Immature natural killer cell (primary cell): ENCODE measurements around the gene IQSEC3. TPM values are rescaled to one million over a fixed set of nuclear protein-coding genes. Genes with fewer than 3 reads are reported as not detected.
"Not testable (repeated sequence)": the region's sequence is repeated elsewhere in the genome, so short reads cannot be mapped to it uniquely, and the experiment has no call there.

Experiments
- DNase-seq, 3 donors: peaks; one replicate each; pipeline ENCODE4 v3.0.0; 2022; ENCODE audit warnings: mixed read lengths in 1 of 3
- H3K27ac Mint-ChIP-seq, 6 donors: one replicate each; pipeline ENCODE4 v1.8.0; 2020; ENCODE audit warnings: mixed read lengths in 6 of 6, mild to moderate bottlenecking in 5 of 6, inconsistent platforms in 4 of 6, moderate library complexity in 3 of 6
- H3K27me3 Mint-ChIP-seq, 3 donors: one replicate each; pipeline ENCODE4 v1.8.0; 2020 to 2021; ENCODE audit warnings: low read depth in 3 of 3, mild to moderate bottlenecking in 3 of 3, mixed read lengths in 3 of 3, moderate library complexity in 3 of 3, inconsistent platforms in 1 of 3
- H3K36me3 Mint-ChIP-seq, 3 donors: one replicate each; pipeline ENCODE4 v1.8.0; 2020; ENCODE audit warnings: mixed read lengths in 3 of 3, inconsistent platforms in 2 of 3, mild to moderate bottlenecking in 2 of 3
- H3K4me1 Mint-ChIP-seq, 2 donors: one replicate each; pipeline ENCODE4 v1.8.0; 2020; ENCODE audit warnings: inconsistent platforms in 2 of 2, mild to moderate bottlenecking in 2 of 2, mixed read lengths in 2 of 2, moderate library complexity in 1 of 2
- H3K4me3 Mint-ChIP-seq, 5 donors: one replicate each; pipeline ENCODE4 v1.8.0; 2020; ENCODE audit warnings: mild to moderate bottlenecking in 5 of 5, mixed read lengths in 5 of 5, inconsistent platforms in 3 of 5, moderate library complexity in 3 of 5
- H3K9me3 Mint-ChIP-seq, 6 donors: one replicate each; pipeline ENCODE4 v1.8.0; 2020; ENCODE audit warnings: mild to moderate bottlenecking in 6 of 6, mixed read lengths in 6 of 6, inconsistent platforms in 4 of 6, moderate library complexity in 3 of 6
- polyA plus RNA-seq, 3 donors: library from polyadenylated mRNA; unstranded; fragments of 300-500 nt; fragmentation: Illumina TruSeq; gene quantifications; one replicate each; pipeline ENCODE4 v1.2.3, GENCODE V29; 2021

IQSEC3 gene
- polyA plus RNA-seq, 3 donors from 2014 or later: 0.07 TPM; not detected in 2

DNA sequence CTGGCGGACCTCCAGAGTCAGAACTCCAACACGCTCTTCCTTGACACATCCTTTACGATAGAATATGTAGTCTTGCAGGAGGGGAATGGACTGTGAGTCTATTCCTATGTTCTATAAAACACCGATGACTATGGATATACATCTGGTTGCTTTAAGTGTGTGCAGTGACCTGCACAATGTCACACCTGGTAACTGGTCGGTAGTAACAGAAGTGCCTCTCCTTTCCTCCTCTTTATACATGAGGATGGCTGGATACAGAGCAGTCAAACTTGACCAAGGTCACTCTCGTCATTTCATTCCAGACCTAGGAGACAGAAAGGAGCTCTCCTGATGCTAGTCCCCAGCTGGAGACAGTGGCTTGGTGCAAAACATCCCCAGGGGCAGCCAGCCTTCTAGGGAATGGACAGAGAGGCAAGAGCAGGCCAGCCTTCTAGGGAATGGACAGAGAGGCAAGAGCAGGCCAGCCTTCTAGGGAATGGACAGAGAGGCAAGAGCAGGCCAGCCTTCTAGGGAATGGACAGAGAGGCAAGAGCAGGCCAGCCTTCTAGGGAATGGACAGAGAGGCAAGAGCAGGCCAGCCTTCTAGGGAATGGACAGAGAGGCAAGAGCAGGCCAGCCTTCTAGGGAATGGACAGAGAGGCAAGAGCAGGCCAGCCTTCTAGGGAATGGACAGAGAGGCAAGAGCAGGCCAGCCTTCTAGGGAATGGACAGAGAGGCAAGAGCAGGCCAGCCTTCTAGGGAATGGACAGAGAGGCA lies 21.2 kb upstream of the IQSEC3 start:
- peaks cover 0 to 11% (median 11%) of the 10 kb centered on the region in 3 donors for H3K27me3 Mint-ChIP-seq
- not testable (repeated sequence) for H3K9me3 Mint-ChIP-seq, H3K4me1 Mint-ChIP-seq, H3K36me3 Mint-ChIP-seq, DNase-seq, H3K4me3 Mint-ChIP-seq, H3K27ac Mint-ChIP-seq

DNA sequence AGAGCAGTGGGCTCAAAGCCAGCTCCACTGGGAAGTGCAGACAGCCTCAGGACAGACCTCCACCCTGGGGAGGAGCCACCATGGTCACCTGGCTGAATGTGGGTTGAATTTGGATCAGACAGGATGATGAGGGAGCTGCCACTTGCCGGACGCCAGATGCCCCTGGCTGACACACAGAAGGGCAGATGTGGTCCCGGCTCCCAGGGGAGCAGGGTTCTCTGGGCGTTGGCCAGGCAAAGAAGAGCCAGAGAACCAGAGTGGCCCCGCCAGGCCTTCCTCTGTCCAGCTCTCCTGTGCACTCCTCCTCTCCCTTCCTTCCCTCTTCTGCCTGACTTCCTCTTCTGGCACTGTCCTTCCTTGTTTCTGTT lies 20.6 kb upstream of the IQSEC3 start:
- H3K36me3 Mint-ChIP-seq, H3K27ac Mint-ChIP-seq, H3K9me3 Mint-ChIP-seq, DNase-seq, H3K4me1 Mint-ChIP-seq, H3K4me3 Mint-ChIP-seq: not testable (repeated sequence)
- H3K27me3 Mint-ChIP-seq: peaks cover 2 to 13% (median 13%) of the 10 kb centered on the region in 3 donors

DNA sequence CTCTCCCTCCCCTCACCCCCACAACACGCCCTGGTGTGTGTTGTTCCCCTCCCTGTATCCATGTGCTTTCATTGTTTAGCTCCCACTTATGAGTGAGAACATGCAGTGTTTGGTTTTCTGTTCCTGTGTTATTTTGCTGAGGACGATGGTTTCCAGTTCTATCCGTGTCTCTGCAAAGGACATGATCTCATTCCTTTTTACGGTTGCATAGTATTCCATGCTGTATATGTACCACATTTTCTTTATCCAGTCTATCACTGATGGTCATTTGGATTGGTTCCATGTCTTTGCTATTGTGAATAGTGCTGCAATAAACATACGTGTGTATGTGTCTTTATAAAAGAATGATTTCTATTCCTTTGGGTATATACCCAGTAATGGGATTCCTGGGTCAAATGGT lies 20.0 kb upstream of the IQSEC3 start:
- not testable (repeated sequence) for H3K9me3 Mint-ChIP-seq, DNase-seq, H3K27ac Mint-ChIP-seq, H3K36me3 Mint-ChIP-seq, H3K4me1 Mint-ChIP-seq, H3K4me3 Mint-ChIP-seq
- H3K27me3 Mint-ChIP-seq: peaks cover 2 to 13% (median 13%) of the 10 kb centered on the region in 3 donors

DNA sequence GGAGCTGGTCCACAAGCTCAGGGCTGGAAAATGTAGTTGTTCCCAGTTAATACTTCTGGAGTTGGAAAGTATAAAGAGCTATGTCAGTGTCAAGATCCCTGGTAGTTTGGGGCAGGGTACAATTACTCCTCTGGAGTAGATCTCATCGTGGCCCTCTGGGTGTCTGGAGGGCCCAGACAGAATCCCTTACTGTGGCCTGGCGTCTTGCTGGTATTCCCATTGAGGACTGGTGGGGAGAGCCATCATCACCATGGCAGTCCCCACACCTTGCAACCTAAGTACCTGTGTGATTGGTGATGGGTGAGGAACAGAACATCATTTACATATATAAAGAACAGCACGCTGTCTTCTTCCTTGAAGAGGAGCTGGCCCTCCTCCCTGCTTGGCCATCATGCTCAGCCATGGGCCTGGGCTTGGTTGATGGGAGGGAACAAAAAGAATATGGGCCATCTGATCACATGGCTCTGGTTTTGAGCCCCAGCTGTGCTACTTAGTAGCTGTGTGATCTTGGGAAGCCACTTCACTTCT lies 18.8 kb upstream of the IQSEC3 start:
- H3K27ac Mint-ChIP-seq, H3K9me3 Mint-ChIP-seq, H3K4me3 Mint-ChIP-seq, H3K4me1 Mint-ChIP-seq, DNase-seq, H3K36me3 Mint-ChIP-seq: not testable (repeated sequence)
- peaks cover 2 to 17% (median 15%) of the 10 kb centered on the region in 3 donors for H3K27me3 Mint-ChIP-seq

DNA sequence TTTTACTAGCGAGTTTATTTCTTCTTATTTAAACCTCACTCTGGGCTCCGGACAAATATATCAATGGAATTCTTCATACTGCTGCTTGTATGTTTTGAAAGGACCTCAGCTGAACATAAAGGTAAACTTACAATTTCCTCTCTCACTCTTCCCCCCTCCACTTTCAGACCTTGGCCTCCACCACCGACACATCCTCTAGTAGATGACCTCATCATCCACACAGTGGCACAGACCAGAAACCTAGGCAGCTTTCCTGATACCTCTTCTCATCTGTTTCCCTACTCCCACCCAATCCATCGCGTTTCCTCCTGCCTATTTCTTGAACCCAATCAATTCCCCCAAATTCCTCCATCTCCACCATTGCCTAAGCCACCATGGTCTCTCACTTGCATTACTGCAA lies 17.4 kb upstream of the IQSEC3 start:
- not testable (repeated sequence) for H3K4me1 Mint-ChIP-seq, H3K27ac Mint-ChIP-seq, H3K4me3 Mint-ChIP-seq, DNase-seq, H3K9me3 Mint-ChIP-seq, H3K36me3 Mint-ChIP-seq
- peaks cover 8 to 19% (median 13%) of the 10 kb centered on the region in 3 donors for H3K27me3 Mint-ChIP-seq

DNA sequence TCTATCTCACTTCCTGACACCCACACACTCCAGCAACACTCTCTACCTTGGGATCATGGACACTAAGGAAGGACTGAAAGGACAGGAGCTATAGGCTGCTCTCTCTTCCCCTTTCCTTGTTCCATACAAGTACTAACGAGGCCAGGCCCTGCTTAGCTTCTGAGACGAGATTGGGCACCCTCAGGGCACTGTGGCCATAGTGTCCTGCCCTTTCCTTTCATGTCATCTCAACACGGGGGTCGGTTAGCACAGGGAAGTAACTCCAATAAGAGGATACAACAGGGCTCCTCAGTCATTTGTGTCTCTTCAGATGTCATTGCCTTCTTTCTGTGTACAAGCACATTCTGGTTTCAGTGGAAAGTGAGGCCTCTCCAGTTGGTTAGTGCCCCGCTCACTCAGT lies 15.5 kb upstream of the IQSEC3 start:
- peaks cover 11 to 20% (median 17%) of the 10 kb centered on the region in 3 donors for H3K27me3 Mint-ChIP-seq
- DNase-seq, H3K4me3 Mint-ChIP-seq, H3K9me3 Mint-ChIP-seq, H3K36me3 Mint-ChIP-seq, H3K27ac Mint-ChIP-seq, H3K4me1 Mint-ChIP-seq: not testable (repeated sequence)

DNA sequence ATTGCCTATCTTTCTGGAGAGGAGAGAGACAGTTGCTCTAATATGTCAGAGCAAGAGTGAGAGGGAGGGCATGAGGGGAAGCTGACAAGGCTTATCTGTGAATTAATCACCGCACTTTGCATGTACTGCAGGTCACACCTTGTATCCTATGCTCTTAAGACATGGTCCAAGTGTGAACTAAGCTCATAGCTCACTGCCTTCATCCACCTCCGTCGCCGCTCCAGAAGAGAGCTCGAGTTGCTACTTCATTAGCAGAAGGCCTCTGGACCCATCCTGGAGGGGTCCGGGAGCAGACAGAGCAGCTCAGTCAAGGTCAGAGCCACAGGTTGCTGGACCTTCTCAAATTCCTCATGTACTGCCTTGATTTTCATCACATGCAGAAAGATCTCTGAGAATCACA lies 14.6 kb upstream of the IQSEC3 start:
- not testable (repeated sequence) for H3K36me3 Mint-ChIP-seq, H3K27ac Mint-ChIP-seq, H3K4me1 Mint-ChIP-seq, H3K4me3 Mint-ChIP-seq, H3K9me3 Mint-ChIP-seq, DNase-seq
- peaks cover 15 to 21% (median 17%) of the 10 kb centered on the region in 3 donors for H3K27me3 Mint-ChIP-seq

DNA sequence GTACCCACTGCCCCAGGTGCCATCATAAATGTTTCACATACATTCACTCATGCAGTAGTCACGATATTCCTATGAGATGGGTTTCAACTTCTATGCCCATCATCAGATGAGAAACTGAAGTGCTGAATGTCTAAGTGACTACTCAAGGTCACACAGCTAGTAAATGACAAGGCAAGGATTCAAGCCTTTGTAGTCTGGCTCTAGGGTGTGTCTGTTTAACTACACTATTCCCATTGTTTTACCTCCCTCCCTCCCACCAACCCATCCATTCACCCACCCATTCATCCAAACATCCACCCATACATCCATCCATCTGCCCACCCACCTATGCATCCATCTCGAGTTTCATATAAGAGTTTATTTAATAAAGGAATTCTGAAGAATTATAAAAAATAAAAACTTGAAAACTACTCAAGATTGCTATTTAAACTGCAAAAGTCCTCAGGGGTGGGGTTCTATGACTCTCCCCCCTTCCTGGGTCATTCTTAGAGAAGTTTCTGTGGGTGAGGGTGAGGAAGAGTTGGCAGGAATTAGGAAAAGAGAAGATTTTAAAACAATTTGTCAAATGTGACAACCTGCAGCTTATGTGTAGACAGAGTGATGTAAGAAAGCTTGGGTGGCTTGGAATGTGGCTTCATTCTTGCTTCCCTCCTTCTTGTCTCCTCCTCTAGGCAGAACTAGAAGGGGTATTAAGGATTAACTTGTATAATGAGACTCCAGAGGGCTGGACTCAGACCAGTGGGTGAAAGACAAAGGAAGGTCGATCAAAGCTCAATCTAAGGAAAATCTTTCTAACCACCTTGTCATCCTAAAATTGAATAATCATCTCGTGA lies 13.4 kb upstream of the IQSEC3 start:
- H3K4me3 Mint-ChIP-seq, H3K4me1 Mint-ChIP-seq, H3K27ac Mint-ChIP-seq, DNase-seq, H3K36me3 Mint-ChIP-seq, H3K9me3 Mint-ChIP-seq: not testable (repeated sequence)
- peaks cover 13 to 28% (median 27%) of the 10 kb centered on the region in 3 donors for H3K27me3 Mint-ChIP-seq

DNA sequence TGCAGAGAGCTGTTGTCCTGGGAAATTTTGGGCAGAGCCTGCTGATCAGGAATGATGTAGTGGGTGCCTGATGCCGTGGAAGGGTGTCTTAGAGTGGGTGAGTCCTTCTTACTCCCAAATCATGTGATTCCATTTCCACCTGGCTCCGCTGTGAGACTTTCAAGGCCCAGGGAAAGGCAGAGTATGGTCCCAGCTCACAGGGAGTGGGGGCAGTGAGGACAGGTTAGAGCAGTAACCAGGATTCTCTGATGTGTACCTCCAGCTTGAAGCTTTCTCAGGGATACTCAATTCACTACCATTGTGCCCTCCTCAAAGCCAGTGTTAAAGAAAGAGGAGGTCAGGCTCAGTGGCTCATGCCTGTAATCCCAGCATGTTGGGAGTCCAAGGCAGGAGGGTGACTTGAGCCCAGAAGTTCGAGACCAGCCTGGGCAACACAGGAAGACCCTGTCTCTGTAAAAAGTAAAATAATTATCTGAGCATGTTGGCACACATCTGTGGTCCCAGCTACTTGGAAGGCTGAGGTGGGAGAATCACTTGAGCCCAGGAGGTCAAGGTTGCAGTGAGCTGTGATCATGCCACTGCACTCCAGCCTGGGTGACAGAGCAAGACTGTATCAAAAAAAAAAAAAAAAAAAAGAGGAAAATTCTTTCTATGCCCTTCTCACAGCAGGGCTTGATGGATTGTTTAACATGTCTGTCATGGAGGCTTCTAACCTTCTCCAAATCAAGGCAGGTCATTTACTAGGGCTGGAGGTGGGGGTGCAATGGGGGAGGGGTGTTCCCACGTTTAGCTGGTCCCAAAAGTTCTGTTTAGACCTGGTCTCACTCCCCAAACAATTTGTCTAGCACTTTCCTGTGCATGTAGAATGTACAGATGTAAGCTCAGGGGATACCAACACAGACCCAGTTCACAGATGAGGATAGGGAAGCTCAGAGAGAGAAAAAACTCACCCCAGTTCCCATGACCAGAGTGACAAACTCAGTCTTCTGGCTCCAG lies 12.5 kb upstream of the IQSEC3 start:
- H3K4me1 Mint-ChIP-seq: no peaks in the 10 kb centered on the region
- peaks cover 20 to 33% (median 31%) of the 10 kb centered on the region in 3 donors for H3K27me3 Mint-ChIP-seq
- no peaks in the 10 kb centered on the region for H3K36me3 Mint-ChIP-seq
- H3K27ac Mint-ChIP-seq: no peak overlapping the region
- DNase-seq: no peak
- H3K4me3 Mint-ChIP-seq: no peak overlapping the region
- peaks cover 0 to 12% (median 8%) of the 10 kb centered on the region in 6 donors for H3K9me3 Mint-ChIP-seq

DNA sequence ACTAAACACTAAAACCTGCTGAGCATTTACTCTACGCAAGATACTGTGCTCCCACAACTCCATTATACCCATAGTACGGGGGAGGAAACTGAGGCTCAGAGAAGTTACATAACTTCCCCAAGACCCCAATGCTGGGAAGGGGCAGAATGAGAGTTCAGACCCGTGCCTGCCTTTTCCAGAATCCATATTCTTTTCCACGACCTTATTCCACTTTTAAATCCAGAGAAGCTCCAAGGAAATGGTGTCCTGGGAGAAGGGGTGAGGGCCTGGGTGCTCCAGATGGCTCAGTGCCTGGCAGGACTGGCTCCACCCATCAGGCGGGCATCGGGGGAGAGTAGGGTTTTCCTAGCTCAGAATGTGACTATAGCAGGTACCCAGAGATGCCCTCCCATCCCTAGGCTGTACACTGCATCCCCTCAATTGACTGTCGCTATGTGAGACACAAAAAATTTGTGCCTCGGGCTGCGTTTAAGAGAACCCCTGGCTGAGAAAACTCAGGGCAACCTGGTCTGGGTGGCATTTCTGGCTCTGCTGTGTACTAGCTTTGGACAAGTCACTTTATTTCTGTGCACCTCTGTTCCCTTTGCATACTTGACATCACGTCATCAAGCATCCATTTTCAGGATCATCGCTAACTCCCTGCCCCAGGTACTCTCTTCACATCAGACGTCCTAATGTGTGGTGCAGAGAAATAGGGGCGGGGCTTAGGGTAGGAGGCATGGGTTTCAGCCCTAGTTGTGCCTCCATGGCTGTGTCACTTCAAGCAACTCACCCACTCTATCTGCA lies 11.6 kb upstream of the IQSEC3 start:
- no peak overlapping the region for H3K27ac Mint-ChIP-seq
- DNase-seq: no peak
- no peaks in the 10 kb centered on the region for H3K4me1 Mint-ChIP-seq
- peaks cover 17 to 39% (median 36%) of the 10 kb centered on the region in 3 donors for H3K27me3 Mint-ChIP-seq
- H3K36me3 Mint-ChIP-seq: no peaks in the 10 kb centered on the region
- no peak overlapping the region for H3K4me3 Mint-ChIP-seq
- peaks cover 0 to 21% (median 9%) of the 10 kb centered on the region in 6 donors for H3K9me3 Mint-ChIP-seq

DNA sequence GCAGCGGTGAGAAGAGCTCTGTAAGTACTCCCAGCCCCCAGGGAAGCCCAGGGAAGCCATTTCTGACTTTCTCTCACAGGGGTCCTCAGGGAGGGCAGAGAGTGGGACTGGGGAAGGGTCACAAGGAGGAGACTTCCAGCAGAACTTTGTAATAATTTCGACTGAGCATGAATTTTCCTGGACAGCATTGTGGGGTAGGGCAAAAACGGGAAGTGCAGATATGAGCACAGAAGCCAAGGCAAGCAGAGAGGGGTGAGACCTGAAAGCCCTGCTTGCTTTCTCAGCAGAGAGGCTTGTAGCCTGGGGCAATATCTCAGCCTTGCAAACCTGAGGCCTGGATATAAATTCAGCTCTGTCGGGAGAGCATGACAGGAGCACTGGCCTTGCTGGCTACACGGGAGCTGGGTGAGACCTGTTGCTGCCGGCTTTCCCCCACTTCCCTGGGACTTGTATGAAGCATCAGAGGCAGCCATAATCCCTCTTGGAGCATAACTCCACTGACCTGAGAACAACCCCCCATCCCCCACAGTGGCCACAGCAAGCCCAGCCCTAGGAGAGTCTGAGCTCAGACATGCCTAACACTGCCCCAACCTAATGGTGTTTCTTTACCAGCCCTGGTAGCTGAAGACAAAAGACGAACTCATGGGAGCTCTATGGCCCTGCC lies 9.8 kb upstream of the IQSEC3 start:
- H3K4me3 Mint-ChIP-seq: no peak overlapping the region
- H3K36me3 Mint-ChIP-seq: no peaks in the 10 kb centered on the region
- H3K27me3 Mint-ChIP-seq: peaks cover 16 to 46% (median 37%) of the 10 kb centered on the region in 3 donors
- no peak for DNase-seq
- H3K4me1 Mint-ChIP-seq: no peaks in the 10 kb centered on the region
- H3K9me3 Mint-ChIP-seq: peaks cover 0 to 25% (median 11%) of the 10 kb centered on the region in 6 donors
- no peak overlapping the region for H3K27ac Mint-ChIP-seq

DNA sequence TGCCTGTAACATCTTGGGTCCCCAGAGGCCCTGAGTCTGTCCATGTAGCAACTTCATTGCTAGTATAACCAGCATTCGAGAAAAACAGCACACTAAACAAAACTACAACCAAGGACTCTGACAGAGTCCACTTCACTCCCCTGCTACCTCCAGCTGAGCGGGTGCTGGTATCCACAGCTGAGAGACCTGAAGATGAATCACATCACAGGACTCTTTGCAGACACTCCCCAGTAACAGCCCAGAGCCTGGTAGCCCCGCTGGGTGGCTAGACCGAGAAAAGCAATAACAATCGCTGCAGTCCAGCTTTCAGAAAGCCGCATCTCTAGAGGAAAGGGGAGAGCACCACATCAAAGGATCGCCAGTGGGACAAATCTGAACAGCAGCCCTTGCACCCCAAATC lies 9.0 kb upstream of the IQSEC3 start:
- no peak for DNase-seq
- H3K4me3 Mint-ChIP-seq: no peak overlapping the region
- no peaks in the 10 kb centered on the region for H3K36me3 Mint-ChIP-seq
- no peaks in the 10 kb centered on the region for H3K4me1 Mint-ChIP-seq
- H3K9me3 Mint-ChIP-seq: peaks cover 0 to 25% (median 11%) of the 10 kb centered on the region in 6 donors
- no peak overlapping the region for H3K27ac Mint-ChIP-seq
- H3K27me3 Mint-ChIP-seq: peaks cover 15 to 44% (median 37%) of the 10 kb centered on the region in 3 donors
